ENCODE measurements around the gene ZNF341. TPM values are rescaled to one million over a fixed set of nuclear protein-coding genes. Genes with fewer than 3 reads are reported as not detected.

ZNF341 gene
- total and polyA plus RNA-seq, 9 of the 15 experiments (the other 6 are each of a cell fraction or from before 2014, with no cell fraction given): 0.08 to 2.6 (median 1.0) TPM

GRCh38 chr20:33810885-33811775 is 79.3 kb downstream of the ZNF341 start, which contains the start of gene CHMP4B (continued):
- TF ChIP-seq HINFP (tag; conservative IDR thresholded peaks at IDR 0.05; ENCODE audit: low read depth) (peak; percentile 59; the same call in 1 of the 2 replicates), FOSL1 (tag; conservative IDR thresholded peaks at IDR 0.05) (no peak), ADNP (tag; IDR thresholded peaks at IDR 0.05) (no peak), CEBPG (CRISPR knock-in tag; IDR thresholded peaks at IDR 0.05) (no peak), CEBPG (tag; conservative IDR thresholded peaks at IDR 0.05 in 1 of 2, IDR thresholded peaks at IDR 0.05 in 1 of 2) (no peak), BRF2 (IDR thresholded peaks at IDR 0.05; ENCODE audit: borderline replicate concordance, insufficient read depth, insufficient read length) (no peak), ZNF311 (CRISPR knock-in tag; IDR thresholded peaks at IDR 0.05) (peak; percentile 82), CGGBP1 (CRISPR knock-in tag; IDR thresholded peaks at IDR 0.05) (no peak), CSDE1 (IDR thresholded peaks at IDR 0.05) (peak in 1 of 2 experiments; percentile 94; a peak in 2 of 4 replicates), ZNF253 (CRISPR knock-in tag; conservative IDR thresholded peaks at IDR 0.05) (no peak), ZBTB8A (IDR thresholded peaks at IDR 0.05; ENCODE audit: partially characterized antibody) (peak; percentile 91), GATA2 (CRISPR knock-in tag; IDR thresholded peaks at IDR 0.05) (no peak), TRIM25 (IDR thresholded peaks at IDR 0.05; ENCODE audit: borderline replicate concordance) (no peak), KLF13 (tag; IDR thresholded peaks at IDR 0.05; ENCODE audit: borderline replicate concordance, low read depth) (peak; percentile 85), ELF4 (CRISPR knock-in tag; IDR thresholded peaks at IDR 0.05) (peak; percentile 92), NBN (IDR thresholded peaks at IDR 0.05; ENCODE audit: low read depth) (no peak), ZNF324 (CRISPR knock-in tag; IDR thresholded peaks at IDR 0.05) (no peak), TFE3 (CRISPR knock-in tag; IDR thresholded peaks at IDR 0.05) (no peak), EP400 (IDR thresholded peaks at IDR 0.05) (no peak), ELK1 (CRISPR knock-in tag; IDR thresholded peaks at IDR 0.05) (no peak)

All from K562 (cell line).